Common myeloid progenitor, CD34-positive (primary cell): Measurements from ENCODE around the gene ZFAND6. TPM values are rescaled to one million over a fixed set of nuclear protein-coding genes. Genes with fewer than 3 reads are reported as not detected.
"Not testable (repeated sequence)": the region's sequence is repeated elsewhere in the genome, so short reads cannot be mapped to it uniquely, and the experiment has no call there.

Experiments
- CTCF ChIA-PET: fragments of 350-600 bp; sonication (Branson Sonifier 250); formaldehyde crosslinking; loops from one replicate; lab custom pipeline; 2021; ENCODE audit warnings: antibody characterized with exemption; lab: Charles Lee
- POLR2A ChIA-PET: fragments of 350-600 bp; sonication (Branson Sonifier 250); formaldehyde crosslinking; loops from one replicate; lab custom pipeline; 2021; ENCODE audit warnings: antibody characterized with exemption; lab: Charles Lee
- DNase-seq, 3 donors: peaks; one replicate each; pipeline versions ENCODE4 v3.0.0 to v3.0.0-alpha.2; 2013
- H3K27ac ChIP-seq, 2 experiments: 1 replicate in 1 of 2; 2 replicates in 1 of 2; pipeline ENCODE4 v1.7.0; 2013; ENCODE audit warnings: inconsistent platforms in 2 of 2, low read length in 2 of 2, mild to moderate bottlenecking in 2 of 2, low read depth in 1 of 2, moderate library complexity in 1 of 2; ENCODE audit not compliant: severe bottlenecking in 2 of 2, insufficient read depth in 1 of 2, poor library complexity in 1 of 2
- H3K27me3 ChIP-seq, 5 experiments: replicated peaks in 2 of 5; 1 replicate in 3 of 5; 2 replicates in 2 of 5; pipeline versions ENCODE4 v1.6.1 to v1.7.0; 2013; ENCODE audit warnings: low read length in 4 of 5, mild to moderate bottlenecking in 2 of 5, moderate library complexity in 2 of 5, inconsistent platforms in 1 of 5; ENCODE audit not compliant: insufficient read depth in 5 of 5, control insufficient read depth in 4 of 5
- H3K36me3 ChIP-seq, 4 experiments: 1 replicate in 2 of 4; 2 replicates in 2 of 4; pipeline versions ENCODE4 v1.6.1 to v1.7.0; 2013; ENCODE audit warnings: low read length in 3 of 4, control low read depth in 1 of 4, mild to moderate bottlenecking in 1 of 4; ENCODE audit not compliant: control insufficient read depth in 4 of 4, insufficient read depth in 4 of 4
- H3K4me1 ChIP-seq, 4 experiments: 1 replicate in 3 of 4; 2 replicates in 1 of 4; pipeline versions ENCODE4 v1.6.1 to v1.7.1; 2013; ENCODE audit warnings: low read length in 3 of 4, mild to moderate bottlenecking in 3 of 4, control low read depth in 1 of 4, inconsistent platforms in 1 of 4, moderate library complexity in 1 of 4; ENCODE audit not compliant: control insufficient read depth in 4 of 4, insufficient read depth in 4 of 4; ENCODE audit errors: control extremely low read depth in 1 of 4
- H3K4me3 ChIP-seq, 7 experiments: 1 replicate in 4 of 7; 2 replicates in 3 of 7; pipeline versions ENCODE4 v1.5.1 to v1.7.0; 2013; ENCODE audit warnings: mild to moderate bottlenecking in 7 of 7, low read length in 6 of 7, moderate library complexity in 6 of 7, inconsistent platforms in 2 of 7, low read depth in 2 of 7, control low read depth in 1 of 7; ENCODE audit not compliant: insufficient read depth in 4 of 7, control insufficient read depth in 1 of 7; ENCODE audit errors: extremely low read depth in 1 of 7
- H3K9me3 ChIP-seq, 5 experiments: 1 replicate in 4 of 5; 2 replicates in 1 of 5; pipeline versions ENCODE4 v1.6.1 to v1.7.1; 2013; ENCODE audit warnings: low read length in 4 of 5, mild to moderate bottlenecking in 2 of 5, inconsistent platforms in 1 of 5, low read depth in 1 of 5, moderate library complexity in 1 of 5; ENCODE audit not compliant: control insufficient read depth in 4 of 5, insufficient read depth in 2 of 5; ENCODE audit errors: control extremely low read depth in 1 of 5
- WGBS: methylation state at CpG from one replicate; pipeline ENCODE4 v1.1.5; 2013; ENCODE audit not compliant: insufficient coverage; 5-methylcytosine and 5-hydroxymethylcytosine counted together
- polyA plus RNA-seq: library from polyadenylated mRNA; unstranded; fragments of 120-200 nt; gene quantifications from one replicate; pipeline ENCODE4 v1.2.1, GENCODE V29; 2013

Gene ZFAND6
- polyA plus RNA-seq = 71.1 TPM

DNA sequence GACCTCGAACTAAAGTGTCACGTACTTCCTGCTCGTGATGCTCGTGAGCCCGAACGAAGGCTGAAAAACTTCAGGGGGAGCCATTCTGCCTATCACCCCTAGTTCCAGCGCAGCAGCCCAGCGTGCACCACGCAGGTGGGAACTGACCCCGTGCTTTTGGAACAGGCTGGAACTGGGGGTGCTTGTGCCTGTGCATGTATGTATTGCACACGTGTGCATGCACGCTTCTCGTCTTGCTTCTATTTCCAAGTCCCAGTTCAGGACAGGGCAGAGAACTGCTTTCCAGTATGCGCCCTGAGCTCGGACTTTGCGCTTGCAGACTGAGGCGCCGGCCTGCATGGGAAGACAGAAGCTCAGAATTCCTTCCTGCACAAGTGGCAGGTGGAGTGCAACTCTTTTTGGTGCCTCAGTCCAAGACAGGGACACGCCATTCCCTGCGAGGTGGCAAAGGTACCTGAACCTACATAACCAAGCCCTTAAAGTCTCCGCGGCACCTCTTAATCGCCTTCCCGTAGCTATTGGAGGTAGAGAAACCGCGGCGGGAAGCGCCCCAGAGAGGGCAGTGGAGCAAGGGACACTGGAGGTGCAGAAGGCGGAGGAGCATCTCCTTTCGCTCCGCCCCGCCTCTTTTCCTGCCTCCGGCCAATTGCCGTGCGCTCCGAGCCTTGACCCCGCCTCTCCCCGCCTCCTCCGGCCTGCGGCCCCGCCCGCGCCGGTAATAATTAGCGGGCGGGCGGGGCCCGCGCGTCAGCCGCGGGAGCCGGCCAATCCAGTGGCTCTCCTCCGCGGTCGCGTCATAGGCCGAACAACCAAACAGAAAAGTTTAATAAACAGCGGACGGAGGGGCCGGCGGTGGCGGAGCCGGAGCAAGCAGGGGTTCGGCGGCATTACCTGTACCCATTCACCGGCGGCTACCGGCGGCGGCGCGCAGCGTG lies at the start of gene ZFAND6:
Gene ZFAND6 (plus strand): TSS at position 826 of the 935 bp plus-strand sequence. CDS start 60,669 bp downstream, outside the sequence.
- POLR2A ChIA-PET = interaction anchor here (0.6 kb wide), 1 partner anchor 725 kb away, joined by 3 read pairs; no protein-coding TSS in a partner anchor
- H3K9me3 ChIP-seq = no peaks in the 10 kb centered on the region
- H3K27me3 ChIP-seq = no peaks in the 10 kb centered on the region
- peaks cover 11 to 35% (median 21%) of the 10 kb centered on the region in 4 experiments for H3K4me1 ChIP-seq
- peak within 1 kb of the TSS; percentile 93 to 94 for H3K27ac ChIP-seq
- peak; percentile 94 to 97 (median 97) for DNase-seq
- 0% methylated on average over 58 of the region's 74 CpGs for WGBS
- CTCF ChIA-PET = interaction anchor here (0.7 to 1.2 kb wide), 2 partner anchors 29 to 70 kb away, joined by 4 to 5 read pairs; no protein-coding TSS in a partner anchor
- no peaks in the 10 kb centered on the region for H3K36me3 ChIP-seq
- H3K4me3 ChIP-seq = peak within 1 kb of the TSS; percentile 80 to 95 (median 85)

DNA sequence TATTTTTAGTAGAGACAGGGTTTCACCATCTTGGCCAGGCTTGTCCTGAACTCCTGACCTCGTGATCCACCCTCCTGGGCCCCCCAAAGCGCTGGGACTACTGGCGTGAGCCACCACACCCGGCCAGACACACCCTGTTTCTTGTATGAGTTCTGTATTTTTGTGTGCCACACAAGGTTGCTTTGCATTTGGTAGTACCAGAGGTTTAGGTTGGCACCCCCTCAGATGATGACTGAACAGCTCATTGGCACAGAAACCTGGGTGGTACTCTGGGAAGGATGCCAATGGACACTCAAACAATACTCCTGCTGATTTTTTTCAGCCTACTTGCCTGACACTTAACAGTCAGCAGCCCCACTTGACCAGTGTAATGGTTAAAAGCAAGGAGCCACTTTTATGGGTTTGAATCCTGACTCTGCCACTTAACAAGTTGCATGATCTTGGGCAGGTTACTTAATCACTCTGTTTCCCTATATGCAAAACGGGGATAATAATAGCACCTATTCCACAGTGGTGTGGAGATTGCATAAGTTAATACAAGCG lies 49.3 kb upstream of the ZFAND6 start:
- Histone ChIP-seq H3K9me3 (peaks cover 0 to 2% (median 0%) of the 10 kb centered on the region in 5 experiments), H3K27ac (no peak overlapping the region), H3K4me1 (no peaks in the 10 kb centered on the region), H3K4me3 (no peak overlapping the region), H3K27me3 (no peaks in the 10 kb centered on the region), H3K36me3 (no peaks in the 10 kb centered on the region)
- POLR2A ChIA-PET = no interaction called here
- WGBS = 97% methylated on average over 4 of the region's 6 CpGs
- CTCF ChIA-PET = no interaction called here
- DNase-seq = no peak

DNA sequence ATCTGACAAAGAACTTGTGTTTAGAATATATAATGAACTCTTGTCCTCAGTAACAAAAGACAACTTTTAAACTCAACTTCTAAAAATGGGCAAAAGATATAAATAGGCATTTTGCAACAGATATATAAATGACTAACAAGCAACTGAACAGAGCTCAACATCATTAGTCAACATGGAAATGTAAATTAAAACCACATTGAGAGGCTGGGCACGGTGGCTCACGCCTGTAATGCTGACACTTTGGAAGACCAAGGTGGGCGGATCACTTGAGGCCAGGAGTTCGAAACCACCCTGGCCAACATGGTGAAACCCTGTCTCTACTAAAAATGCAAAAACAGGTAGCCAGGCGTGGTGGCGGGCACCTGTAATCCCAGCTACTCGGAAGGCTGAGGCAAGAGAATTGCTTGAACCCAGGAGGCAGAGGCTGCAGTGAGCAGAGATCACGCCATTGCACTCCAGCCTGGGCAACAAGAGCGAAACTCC lies 48.4 kb upstream of the ZFAND6 start:
- CTCF ChIA-PET, H3K36me3 ChIP-seq, H3K27ac ChIP-seq, POLR2A ChIA-PET, H3K27me3 ChIP-seq, H3K4me1 ChIP-seq, DNase-seq, H3K4me3 ChIP-seq, H3K9me3 ChIP-seq: not testable (repeated sequence)
- 94% methylated on average over 7 of the region's 9 CpGs for WGBS

DNA sequence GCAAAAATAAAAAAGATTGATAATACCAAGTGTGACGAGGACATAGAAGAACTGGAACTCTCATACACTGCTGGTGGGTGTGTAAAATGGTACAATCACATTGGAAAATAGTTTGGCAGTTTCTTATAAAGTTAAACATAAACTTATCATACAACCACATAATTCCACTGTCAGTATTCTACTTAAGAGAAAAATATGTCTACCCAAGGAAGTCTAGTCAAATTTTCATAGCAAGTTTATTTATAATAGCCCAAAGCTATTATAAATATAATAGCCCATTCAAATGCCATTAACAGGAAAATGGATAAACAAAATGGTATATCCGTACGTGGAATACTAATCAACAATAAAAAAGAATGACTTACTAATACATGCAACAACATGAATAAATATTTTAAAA lies 47.9 kb upstream of the ZFAND6 start:
- Histone ChIP-seq H3K27me3 (no peaks in the 10 kb centered on the region), H3K36me3 (no peaks in the 10 kb centered on the region), H3K4me1 (no peaks in the 10 kb centered on the region), H3K27ac (no peak overlapping the region), H3K9me3 (peaks cover 0 to 2% (median 0%) of the 10 kb centered on the region in 5 experiments), H3K4me3 (no peak overlapping the region)
- DNase-seq = no peak
- ChIA-PET POLR2A (no interaction called here), CTCF (no interaction called here)
- no CpG with 5 or more reads among the region's 3 CpGs for WGBS

DNA sequence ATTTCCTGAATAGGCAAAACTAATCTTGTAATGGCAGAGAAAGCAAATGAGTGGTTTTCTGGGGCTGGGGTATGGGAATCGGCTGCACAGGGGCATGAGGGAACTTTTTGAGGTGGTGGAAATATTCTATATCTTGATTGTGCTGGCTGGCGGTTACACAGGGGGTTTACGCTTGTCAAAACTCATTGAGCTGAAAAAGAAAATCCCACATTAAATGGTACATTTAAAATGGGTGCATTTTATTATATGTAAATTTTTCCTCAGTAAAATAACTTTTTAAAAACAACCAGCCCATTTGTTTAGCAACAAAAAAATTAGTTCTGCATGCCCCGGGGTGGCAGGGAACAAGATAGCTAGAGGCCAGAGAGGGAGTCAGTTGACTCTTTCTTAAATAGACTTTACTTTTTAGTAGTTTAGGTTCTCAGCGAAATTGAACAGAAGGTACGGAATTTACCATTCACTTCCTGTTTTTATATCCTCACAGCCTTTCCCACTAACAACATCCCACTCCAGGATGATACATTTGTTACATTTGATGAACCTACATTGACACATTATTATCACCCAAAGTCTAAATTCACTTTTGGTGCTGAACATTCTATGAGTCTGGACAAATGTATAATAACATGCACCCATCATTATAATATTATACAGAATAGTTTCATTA lies 47.3 kb upstream of the ZFAND6 start:
- Histone ChIP-seq H3K27me3 (no peaks in the 10 kb centered on the region), H3K4me3 (no peak overlapping the region), H3K36me3 (no peaks in the 10 kb centered on the region), H3K9me3 (peaks cover 0 to 2% (median 0%) of the 10 kb centered on the region in 5 experiments), H3K4me1 (no peaks in the 10 kb centered on the region), H3K27ac (no peak overlapping the region)
- POLR2A ChIA-PET = no interaction called here
- no CpG with 5 or more reads among the region's 6 CpGs for WGBS
- DNase-seq = no peak
- CTCF ChIA-PET = no interaction called here

DNA sequence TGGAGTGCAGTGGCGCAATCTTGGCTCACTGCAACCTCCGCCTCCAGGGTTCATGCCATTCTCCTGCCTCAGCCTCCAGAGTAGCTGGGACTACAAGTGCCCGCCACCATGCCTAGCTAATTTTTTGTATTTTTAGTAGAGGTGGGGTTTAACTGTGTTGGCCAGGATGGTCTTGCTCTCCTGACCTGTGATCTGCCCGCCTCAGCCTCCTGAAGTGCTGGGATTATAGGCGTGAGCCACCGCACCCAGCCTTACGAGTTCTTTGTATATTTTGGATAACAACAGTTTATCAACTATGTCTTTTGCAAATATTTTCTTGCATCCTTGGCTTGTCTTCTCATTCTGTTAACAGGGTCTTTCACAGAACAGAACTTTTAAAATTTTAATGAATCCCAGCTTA lies 45.3 kb upstream of the ZFAND6 start:
- DNase-seq, H3K4me3 ChIP-seq, CTCF ChIA-PET, POLR2A ChIA-PET, H3K9me3 ChIP-seq, H3K36me3 ChIP-seq, H3K27me3 ChIP-seq, H3K27ac ChIP-seq, H3K4me1 ChIP-seq: not testable (repeated sequence)
- WGBS = no CpG with 5 or more reads among the region's 7 CpGs
